PFSK-1 (cell line): ENCODE measurements around the gene KIF26A. TPM values are rescaled to one million over a fixed set of nuclear protein-coding genes. Genes with fewer than 3 reads are reported as not detected.

Source experiments
- FOXP2 ChIP-seq: optimal IDR thresholded peaks from 2 replicates; pipeline ENCODE3; 2011; ENCODE audit warnings: borderline replicate concordance, control low read depth, inconsistent platforms; ENCODE audit not compliant: insufficient read depth; ENCODE audit errors: extremely low read length, extremely low read depth
- POLR2AphosphoS5 ChIP-seq: IDR thresholded peaks from 2 replicates; pipeline ENCODE4 v1.6.1; 2012; ENCODE audit warnings: low read depth, mild to moderate bottlenecking, control low read depth, low read length, moderate library complexity
- SIN3A ChIP-seq: IDR thresholded peaks from 2 replicates; pipeline ENCODE4 v1.6.1; 2012; ENCODE audit warnings: mild to moderate bottlenecking, low read length, moderate library complexity, borderline replicate concordance; ENCODE audit not compliant: insufficient read depth
- TAF1 ChIP-seq: IDR thresholded peaks from 2 replicates; pipeline ENCODE4 v1.6.1; 2012; ENCODE audit warnings: low read length, control low read depth, borderline replicate concordance; ENCODE audit not compliant: insufficient read depth
- polyA plus RNA-seq: library from polyadenylated mRNA; unstranded; fragments of >200 nt; gene quantifications from one replicate; pipeline ENCODE4 v1.2.1, GENCODE V29; 2012; ENCODE audit warnings: low read depth, missing spikeins; ENCODE audit not compliant: insufficient read length
- TF ChIP-seq, protein P1 (sequence below), 2 experiments: IDR thresholded peaks; 2 replicates each; pipeline versions ENCODE4 v1.6.1 to v1.8.0; 2011 to 2012; ENCODE audit warnings: low read depth in 2 of 2, low read length in 2 of 2, control low read depth in 1 of 2, inconsistent platforms in 1 of 2, mild to moderate bottlenecking in 1 of 2, moderate library complexity in 1 of 2; ENCODE audit not compliant: insufficient read depth in 1 of 2

KIF26A gene
- polyA plus RNA-seq: 73.2 TPM

DNA sequence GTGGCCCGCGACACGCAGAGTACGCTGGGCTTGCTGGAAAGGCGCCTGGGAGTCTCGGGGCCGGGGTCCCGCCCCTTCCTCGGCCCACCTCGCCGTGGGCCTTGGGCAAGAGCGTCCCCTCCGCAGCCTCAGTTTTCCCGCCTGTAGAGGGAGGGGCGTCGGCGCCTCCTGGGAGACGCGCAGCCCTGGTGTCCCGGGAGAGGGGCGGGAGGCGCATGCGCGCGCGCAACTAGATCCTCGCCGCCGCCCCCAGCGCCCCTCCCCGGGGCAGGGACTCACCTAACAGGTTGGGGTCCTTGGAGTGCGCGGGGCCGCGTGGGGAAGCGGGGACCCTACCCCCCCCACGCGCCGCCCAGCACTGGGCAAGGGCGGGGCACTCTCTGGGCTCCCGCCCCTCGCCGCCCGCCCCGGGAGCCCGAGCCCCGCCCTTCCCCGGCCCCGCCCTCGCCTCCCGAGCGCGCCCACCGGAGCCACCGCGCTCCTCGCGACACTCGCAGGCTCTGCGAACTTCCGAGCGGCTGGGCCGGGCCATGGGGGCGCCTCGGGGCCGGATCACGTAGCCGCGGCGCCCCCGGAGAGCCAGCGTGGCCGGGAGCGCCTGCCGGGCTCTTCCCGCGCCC lies at the start of gene KIF26A:
TSS of gene KIF26A (plus strand) at position 490 of the 620 bp plus-strand sequence. CDS start 136 bp downstream, outside the sequence.
- TF ChIP-seq TAF1 (no peak), SIN3A (no peak), POLR2AphosphoS5 (no peak), FOXP2 (no peak)
- TF ChIP-seq, protein P1, sequence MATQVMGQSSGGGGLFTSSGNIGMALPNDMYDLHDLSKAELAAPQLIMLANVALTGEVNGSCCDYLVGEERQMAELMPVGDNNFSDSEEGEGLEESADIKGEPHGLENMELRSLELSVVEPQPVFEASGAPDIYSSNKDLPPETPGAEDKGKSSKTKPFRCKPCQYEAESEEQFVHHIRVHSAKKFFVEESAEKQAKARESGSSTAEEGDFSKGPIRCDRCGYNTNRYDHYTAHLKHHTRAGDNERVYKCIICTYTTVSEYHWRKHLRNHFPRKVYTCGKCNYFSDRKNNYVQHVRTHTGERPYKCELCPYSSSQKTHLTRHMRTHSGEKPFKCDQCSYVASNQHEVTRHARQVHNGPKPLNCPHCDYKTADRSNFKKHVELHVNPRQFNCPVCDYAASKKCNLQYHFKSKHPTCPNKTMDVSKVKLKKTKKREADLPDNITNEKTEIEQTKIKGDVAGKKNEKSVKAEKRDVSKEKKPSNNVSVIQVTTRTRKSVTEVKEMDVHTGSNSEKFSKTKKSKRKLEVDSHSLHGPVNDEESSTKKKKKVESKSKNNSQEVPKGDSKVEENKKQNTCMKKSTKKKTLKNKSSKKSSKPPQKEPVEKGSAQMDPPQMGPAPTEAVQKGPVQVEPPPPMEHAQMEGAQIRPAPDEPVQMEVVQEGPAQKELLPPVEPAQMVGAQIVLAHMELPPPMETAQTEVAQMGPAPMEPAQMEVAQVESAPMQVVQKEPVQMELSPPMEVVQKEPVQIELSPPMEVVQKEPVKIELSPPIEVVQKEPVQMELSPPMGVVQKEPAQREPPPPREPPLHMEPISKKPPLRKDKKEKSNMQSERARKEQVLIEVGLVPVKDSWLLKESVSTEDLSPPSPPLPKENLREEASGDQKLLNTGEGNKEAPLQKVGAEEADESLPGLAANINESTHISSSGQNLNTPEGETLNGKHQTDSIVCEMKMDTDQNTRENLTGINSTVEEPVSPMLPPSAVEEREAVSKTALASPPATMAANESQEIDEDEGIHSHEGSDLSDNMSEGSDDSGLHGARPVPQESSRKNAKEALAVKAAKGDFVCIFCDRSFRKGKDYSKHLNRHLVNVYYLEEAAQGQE (IDR thresholded peaks at IDR 0.05; ENCODE audit: insufficient read depth in 1 of 2, low read depth in 2 of 2, low read length in 2 of 2): no peak

DNA sequence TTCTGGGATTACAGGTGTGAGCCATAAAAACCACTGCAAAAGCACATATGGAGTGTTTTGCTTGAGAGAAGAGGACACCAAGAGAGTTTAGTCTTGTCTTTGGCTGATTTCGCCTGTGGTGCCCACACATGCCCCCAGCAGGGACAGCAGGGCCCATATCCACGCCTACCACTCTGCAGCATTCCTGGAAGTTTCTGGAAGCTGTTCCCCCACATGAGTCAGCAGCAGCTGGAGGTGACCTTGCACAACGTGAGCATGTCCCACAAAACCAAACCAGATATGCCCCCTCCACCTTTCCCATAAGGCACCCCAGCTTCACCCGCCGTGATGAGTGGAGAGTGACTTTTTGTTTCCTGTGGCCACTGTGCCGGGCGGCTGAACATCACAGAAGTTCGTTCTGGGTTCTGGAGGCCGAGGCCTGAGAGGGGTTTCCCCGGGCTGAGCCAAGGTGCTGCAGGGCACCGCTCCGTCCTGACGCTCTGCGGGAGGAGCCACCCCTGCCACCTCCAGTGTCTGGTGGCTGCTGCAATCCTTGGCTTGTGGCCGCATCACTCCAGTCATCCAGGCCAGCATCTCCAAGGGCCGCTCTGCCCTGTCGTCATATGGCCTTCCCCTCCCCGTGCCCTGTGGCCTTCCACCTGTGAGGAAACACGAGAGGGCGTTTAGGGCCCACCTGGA lies 48.2 kb upstream of the KIF26A start:
- TF ChIP-seq SIN3A: no peak
- TF ChIP-seq TAF1: no peak
- no peak for TF ChIP-seq POLR2AphosphoS5
- TF ChIP-seq, protein P1 (IDR thresholded peaks at IDR 0.05; ENCODE audit: insufficient read depth in 1 of 2, low read depth in 2 of 2, low read length in 2 of 2): no peak
- no peak for TF ChIP-seq FOXP2

DNA sequence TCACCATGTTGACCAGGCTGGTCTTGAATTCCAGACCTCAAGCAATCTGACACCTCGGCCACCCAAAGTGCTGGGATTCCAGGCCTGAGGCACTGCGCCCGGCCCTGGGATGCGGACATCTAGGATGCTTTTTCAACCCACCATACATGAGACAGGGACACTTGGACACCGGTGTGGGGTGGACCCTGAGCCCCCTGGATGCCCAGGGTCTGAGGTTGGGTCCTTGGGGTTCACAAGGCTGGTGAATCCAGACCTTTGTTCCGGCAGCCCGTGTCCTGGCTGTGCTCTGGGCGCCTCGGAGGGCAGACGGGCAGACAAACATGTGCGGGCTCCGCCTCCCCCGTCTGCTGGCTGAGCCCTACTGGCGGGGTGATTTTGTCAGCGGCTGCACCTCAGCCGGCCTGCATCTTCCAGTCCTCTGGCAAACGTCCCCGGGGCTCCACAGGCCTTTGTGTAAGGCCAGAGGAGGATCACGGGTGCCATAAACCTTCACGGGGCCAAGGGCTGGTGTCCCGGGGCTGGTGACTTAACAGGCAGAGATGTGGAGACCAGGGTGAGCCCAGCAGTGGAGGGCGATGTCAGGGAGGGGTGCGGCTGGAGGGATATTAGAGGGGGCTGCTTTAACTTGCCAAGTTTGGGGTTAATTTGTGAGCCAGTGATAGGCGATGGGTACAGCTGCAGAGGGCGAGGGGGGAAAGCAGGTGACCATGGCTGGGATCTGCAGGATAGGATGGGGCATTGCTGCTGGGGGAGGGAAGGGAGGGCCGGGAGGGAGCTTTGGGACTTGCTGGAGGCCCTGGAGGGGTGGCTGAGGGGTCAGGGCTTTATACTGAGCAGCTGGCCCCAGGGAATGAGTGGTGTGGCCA lies 47.1 kb upstream of the KIF26A start:
- TF ChIP-seq, protein P1 (IDR thresholded peaks at IDR 0.05; ENCODE audit: insufficient read depth in 1 of 2, low read depth in 2 of 2, low read length in 2 of 2): no peak
- TF ChIP-seq SIN3A (no peak), FOXP2 (no peak), POLR2AphosphoS5 (no peak), TAF1 (no peak)

DNA sequence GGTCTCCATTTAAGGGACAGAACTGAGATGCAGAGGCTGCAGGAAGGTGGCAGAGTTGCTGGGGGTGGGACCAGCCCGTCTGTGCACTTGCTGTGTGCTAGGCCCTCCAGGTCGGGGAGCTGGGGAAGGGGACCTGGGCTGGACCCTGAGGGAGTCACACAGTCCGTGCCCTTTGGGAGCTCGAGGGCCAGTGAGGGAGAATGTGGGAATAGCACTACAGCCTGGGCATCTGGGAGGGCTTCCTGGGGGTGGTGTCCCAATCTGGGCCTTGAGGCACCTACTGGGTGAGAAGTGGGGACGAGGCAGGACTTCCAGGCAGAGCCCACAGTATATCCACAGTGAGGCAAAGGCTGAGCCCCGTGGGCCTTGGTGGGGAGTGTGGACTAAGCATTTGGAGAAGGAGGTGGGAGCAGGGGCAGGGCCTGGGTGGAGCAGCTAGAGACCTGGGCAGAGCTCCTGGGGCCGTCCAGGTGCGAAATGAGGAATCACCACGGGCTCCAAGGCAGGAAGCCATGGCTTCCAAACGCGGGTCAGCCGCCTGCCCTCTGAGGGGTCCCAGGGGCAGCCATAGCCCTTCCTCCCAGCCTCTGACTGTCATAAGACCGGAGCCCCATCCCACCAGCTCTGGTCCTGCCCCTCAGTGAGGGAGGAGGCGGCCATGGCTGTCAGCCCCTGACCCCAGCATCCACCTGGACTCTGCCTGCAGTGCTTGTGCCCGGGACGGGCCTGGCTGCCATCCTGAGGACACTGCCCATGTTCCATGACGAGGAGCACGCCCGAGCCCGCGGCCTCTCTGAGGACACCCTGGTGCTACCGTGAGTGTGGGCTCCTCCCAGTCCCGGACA lies 46.2 kb upstream of the KIF26A start:
- TF ChIP-seq, protein P1 (IDR thresholded peaks at IDR 0.05; ENCODE audit: insufficient read depth in 1 of 2, low read depth in 2 of 2, low read length in 2 of 2): no peak
- TF ChIP-seq SIN3A (no peak), POLR2AphosphoS5 (no peak), FOXP2 (no peak), TAF1 (no peak)
